ENCODE results near the gene SNAP47. TPM values are rescaled to one million over a fixed set of nuclear protein-coding genes. Genes with fewer than 3 reads are reported as not detected.

Gene SNAP47
- polyA plus RNA-seq, 1 experiment, result 32.8 TPM

GRCh38 chr1:227790034-227790400 is 54.8 kb downstream of the SNAP47 start:
- CTCF ChIA-PET, result interaction anchor here (0.8 to 2.9 kb wide), 5 partner anchors 9 to 96 kb away, joined by 3 to 10 read pairs (median 4); no protein-coding TSS in a partner anchor
- 0 out of 2 replicates have a peak, but pooled peaks cover 1% of the 10 kb centered on the region for H3K27me3 ChIP-seq (ENCODE audit: control insufficient read depth, insufficient read depth, low read length)

GRCh38 chr1:227790868-227791267 is 55.6 kb downstream of the SNAP47 start:
- POLR2A ChIA-PET, result no interaction called here
- Histone ChIP-seq H3K36me3 (ENCODE audit: control insufficient read depth, insufficient read depth, low read length) (no peaks in the 10 kb centered on the region), H3K27me3 (ENCODE audit: control insufficient read depth, insufficient read depth, low read length) (no peaks in the 10 kb centered on the region), H3K4me3 (ENCODE audit: low read depth, low read length) (no peak overlapping the region)
- DNase-seq (ENCODE audit: low read depth), result no peak
- CTCF ChIA-PET, result interaction anchor here (1.1 to 2.0 kb wide), 2 partner anchors 28 to 30 kb away, joined by 3 to 4 read pairs; no protein-coding TSS in a partner anchor
- no peak for TF ChIP-seq CTCF (IDR thresholded peaks at IDR 0.05; ENCODE audit: insufficient read depth, low read depth, low read length)

More at GRCh38 chr1:227790034-227790400, 54.8 kb downstream of the SNAP47 start:
- Histone ChIP-seq H3K4me3 (ENCODE audit: low read depth, low read length) (no peak overlapping the region), H3K36me3 (ENCODE audit: control insufficient read depth, insufficient read depth, low read length) (no peaks in the 10 kb centered on the region)
- POLR2A ChIA-PET, result no interaction called here
- DNase-seq (ENCODE audit: low read depth), result no peak
- TF ChIP-seq CTCF (IDR thresholded peaks at IDR 0.05; ENCODE audit: insufficient read depth, low read depth, low read length), result no peak

- no peak for DNase-seq (ENCODE audit: low read depth)
- CTCF ChIA-PET, result interaction anchor here (2.0 kb wide), 1 partner anchor 29 kb away, joined by 4 read pairs; no protein-coding TSS in a partner anchor
- Histone ChIP-seq H3K4me3 (ENCODE audit: low read depth, low read length) (no peak overlapping the region), H3K27me3 (ENCODE audit: control insufficient read depth, insufficient read depth, low read length) (no peaks in the 10 kb centered on the region), H3K36me3 (ENCODE audit: control insufficient read depth, insufficient read depth, low read length) (no peaks in the 10 kb centered on the region)
- no peak for TF ChIP-seq CTCF (IDR thresholded peaks at IDR 0.05; ENCODE audit: insufficient read depth, low read depth, low read length)
- POLR2A ChIA-PET, result no interaction called here
Measured at GRCh38 chr1:227791425-227792143, 56.3 kb downstream of the SNAP47 start.

GRCh38 chr1:227792216-227793078 is 57.2 kb downstream of the SNAP47 start:
- Histone ChIP-seq H3K36me3 (ENCODE audit: control insufficient read depth, insufficient read depth, low read length) (no peaks in the 10 kb centered on the region), H3K4me3 (ENCODE audit: low read depth, low read length) (no peak overlapping the region), H3K27me3 (ENCODE audit: control insufficient read depth, insufficient read depth, low read length) (no peaks in the 10 kb centered on the region)
- DNase-seq (ENCODE audit: low read depth), result no peak
- ChIA-PET CTCF (interaction anchor here (0.8 to 2.0 kb wide), 3 partner anchors 11 to 30 kb away, joined by 3 to 7 read pairs (median 4); no protein-coding TSS in a partner anchor), POLR2A (no interaction called here)
- no peak for TF ChIP-seq CTCF (IDR thresholded peaks at IDR 0.05; ENCODE audit: insufficient read depth, low read depth, low read length)

Measured in BJ (cell line).